H1 (cell line): Measurements from ENCODE around the gene KIF4A. TPM values are rescaled to one million over a fixed set of nuclear protein-coding genes. Genes with fewer than 3 reads are reported as not detected.

Experiments
- CTCF ChIA-PET: fragments of 300-600 bp; sonication (Branson Sonifier 250); formaldehyde crosslinking; loops from one replicate; lab custom pipeline; 2021; ENCODE audit not compliant: partially characterized antibody; lab: Charles Lee
- POLR2A ChIA-PET: fragments of 300-600 bp; sonication (Branson Sonifier 250); formaldehyde crosslinking; loops from one replicate; lab custom pipeline; 2021; ENCODE audit warnings: inconsistent platforms; ENCODE audit not compliant: partially characterized antibody; lab: Charles Lee
- DNase-seq, 2 experiments: peaks; one replicate each; pipeline versions ENCODE4 v3.0.0 to v3.0.0-alpha.2; 2010 to 2022; ENCODE audit warnings: low spot score in 2 of 2, low read depth in 1 of 2, mixed read lengths in 1 of 2
- FAIRE-seq: peaks from 2 replicates; lab custom pipeline; 2011; peaks lifted over from hg19 to GRCh38; lab: Jason Lieb, UNC
- H2AFZ ChIP-seq: 2 replicates; pipeline ENCODE4 v1.8.1; 2012; ENCODE audit warnings: low read length, inconsistent platforms
- H2AK5ac ChIP-seq: 2 replicates; pipeline ENCODE4 v1.6.1; 2013; ENCODE audit warnings: low read depth, low read length
- H2BK120ac ChIP-seq: replicated peaks from 2 replicates; pipeline ENCODE3; 2013; ENCODE audit warnings: low read depth, low read length, inconsistent platforms
- H2BK12ac ChIP-seq: 2 replicates; pipeline ENCODE4 v1.6.1; 2013; ENCODE audit warnings: low read depth, low read length
- H2BK15ac ChIP-seq: 2 replicates; pipeline ENCODE4 v1.6.1; 2013; ENCODE audit warnings: low read length
- H2BK20ac ChIP-seq: 2 replicates; pipeline ENCODE4 v1.6.1; 2013; ENCODE audit warnings: low read length
- H2BK5ac ChIP-seq: 2 replicates; pipeline ENCODE4 v1.6.1; 2013; ENCODE audit warnings: low read depth, low read length
- H3K14ac ChIP-seq: 2 replicates; pipeline ENCODE4 v1.6.1; 2013; ENCODE audit warnings: inconsistent platforms; ENCODE audit not compliant: insufficient read length
- H3K18ac ChIP-seq: 2 replicates; pipeline ENCODE4 v1.6.1; 2013; ENCODE audit warnings: low read length; ENCODE audit errors: extremely low read depth
- H3K23ac ChIP-seq: 2 replicates; pipeline ENCODE4 v1.6.1; 2013; ENCODE audit warnings: inconsistent platforms; ENCODE audit not compliant: insufficient read length
- H3K23me2 ChIP-seq: 2 replicates; pipeline ENCODE4 v1.6.1; 2013; ENCODE audit warnings: low read depth, low read length
- H3K27ac ChIP-seq: 2 replicates; pipeline ENCODE4 v1.6.1; 2011; ENCODE audit warnings: low read depth, low read length, inconsistent platforms
- H3K27me3 ChIP-seq, 4 experiments: replicated peaks in 1 of 4; 1 replicate in 1 of 4; 2 replicates in 3 of 4; pipeline versions ENCODE4 v1.6.1 to v1.8.1; 2011 to 2013; ENCODE audit warnings: low read length in 3 of 4, mild to moderate bottlenecking in 3 of 4, inconsistent platforms in 2 of 4, mixed read lengths in 2 of 4, moderate library complexity in 1 of 4; ENCODE audit not compliant: control insufficient read depth in 3 of 4, insufficient read depth in 3 of 4; ENCODE audit errors: extremely low read depth in 1 of 4
- H3K36me3 ChIP-seq, 4 experiments: 2 replicates each; pipeline versions ENCODE4 v1.6.1 to v1.8.1; 2011 to 2013; ENCODE audit warnings: mild to moderate bottlenecking in 4 of 4, low read length in 3 of 4, moderate library complexity in 2 of 4, control low read depth in 1 of 4, inconsistent platforms in 1 of 4; ENCODE audit not compliant: insufficient read depth in 4 of 4, control insufficient read depth in 2 of 4
- H3K4ac ChIP-seq: replicated peaks from 2 replicates; pipeline ENCODE3; 2013; ENCODE audit warnings: low read length, low read depth, mixed read lengths, inconsistent platforms; ENCODE audit not compliant: insufficient read length
- H3K4me1 ChIP-seq, 4 experiments: replicated peaks in 1 of 4; 1 replicate in 1 of 4; 2 replicates in 3 of 4; pipeline versions ENCODE4 v1.6.1 to v1.8.1; 2011 to 2013; ENCODE audit warnings: low read length in 3 of 4, inconsistent platforms in 2 of 4, mixed read lengths in 1 of 4; ENCODE audit not compliant: insufficient read depth in 4 of 4, control insufficient read depth in 3 of 4
- H3K4me2 ChIP-seq, 2 experiments: 2 replicates each; pipeline versions ENCODE4 v1.6.1 to v1.8.1; 2011 to 2013; ENCODE audit warnings: low read depth in 2 of 2, low read length in 2 of 2, control low read depth in 1 of 2, inconsistent platforms in 1 of 2, mild to moderate bottlenecking in 1 of 2; ENCODE audit not compliant: insufficient read depth in 1 of 2
- H3K4me3 ChIP-seq, 4 experiments: fragments of 200-600, 300-600 bp in 1 of 4; sonication (generic), shearing (Covaris generic), sonication (Bioruptor Twin) in 1 of 4; 2 replicates each; pipeline versions ENCODE4 v1.5.1 to v1.8.1; 2011 to 2016; ENCODE audit warnings: low read length in 4 of 4, low read depth in 3 of 4, control low read depth in 2 of 4, inconsistent platforms in 2 of 4, mild to moderate bottlenecking in 2 of 4, mixed read lengths in 1 of 4, moderate library complexity in 1 of 4; ENCODE audit not compliant: insufficient read depth in 2 of 4; ENCODE audit errors: extremely low read depth in 1 of 4
- H3K56ac ChIP-seq: replicated peaks from 2 replicates; pipeline ENCODE3; 2013; ENCODE audit warnings: low read depth, mild to moderate bottlenecking, mixed read lengths, low read length, inconsistent platforms; ENCODE audit not compliant: insufficient read length
- H3K79me1 ChIP-seq: 2 replicates; pipeline ENCODE4 v1.6.1; 2013; ENCODE audit warnings: low read depth, low read length, control low read depth
- H3K79me2 ChIP-seq, 2 experiments: 2 replicates each; pipeline versions ENCODE4 v1.6.1 to v1.8.1; 2012 to 2013; ENCODE audit warnings: low read length in 2 of 2, mild to moderate bottlenecking in 2 of 2, inconsistent platforms in 1 of 2; ENCODE audit not compliant: insufficient read depth in 2 of 2, control insufficient read depth in 1 of 2
- H3K9ac ChIP-seq, 4 experiments: replicated peaks in 1 of 4; 1 replicate in 1 of 4; 2 replicates in 3 of 4; pipeline versions ENCODE4 v1.6.1 to v1.8.1; 2011 to 2013; ENCODE audit warnings: low read depth in 3 of 4, low read length in 3 of 4, control low read depth in 2 of 4, mild to moderate bottlenecking in 2 of 4, moderate library complexity in 2 of 4, inconsistent platforms in 1 of 4; ENCODE audit errors: extremely low read depth in 1 of 4
- H3K9me3 ChIP-seq, 2 experiments: 2 replicates each; pipeline versions ENCODE4 v1.6.1 to v1.8.1; 2012 to 2013; ENCODE audit warnings: mild to moderate bottlenecking in 2 of 2, moderate library complexity in 2 of 2, control low read depth in 1 of 2, inconsistent platforms in 1 of 2, low read depth in 1 of 2, low read length in 1 of 2, mixed read lengths in 1 of 2; ENCODE audit not compliant: insufficient read depth in 2 of 2
- H4K20me1 ChIP-seq, 2 experiments: replicated peaks in 1 of 2; 2 replicates each; pipeline versions ENCODE3 to v1.8.1; 2011 to 2013; ENCODE audit warnings: inconsistent platforms in 2 of 2, low read length in 2 of 2, mild to moderate bottlenecking in 1 of 2; ENCODE audit not compliant: insufficient read depth in 2 of 2, control insufficient read depth in 1 of 2
- H4K5ac ChIP-seq: 2 replicates; pipeline ENCODE4 v1.6.1; 2013; ENCODE audit warnings: low read length, low read depth, mixed read lengths, inconsistent platforms; ENCODE audit not compliant: insufficient read length
- H4K8ac ChIP-seq: 2 replicates; pipeline ENCODE4 v1.8.0; 2013; ENCODE audit warnings: mild to moderate bottlenecking, moderate library complexity, low read length, inconsistent platforms; ENCODE audit not compliant: insufficient read depth; ENCODE audit errors: extremely low read depth
- H4K91ac ChIP-seq: replicated peaks from 2 replicates; pipeline ENCODE3; 2013; ENCODE audit warnings: low read length, mixed read lengths, inconsistent platforms; ENCODE audit not compliant: insufficient read length
- CHD2 ChIP-seq: IDR thresholded peaks from 2 replicates; pipeline ENCODE4 v1.6.1; 2012; ENCODE audit warnings: low read length, improper control_type of control experiment
- CREB1 ChIP-seq: IDR thresholded peaks from 2 replicates; pipeline ENCODE4 v1.6.1; 2012; ENCODE audit warnings: inconsistent platforms
- E2F6 ChIP-seq: IDR thresholded peaks from 2 replicates; pipeline ENCODE4 v1.6.1; 2012; ENCODE audit warnings: inconsistent platforms
- MAFK ChIP-seq: IDR thresholded peaks from 2 replicates; pipeline ENCODE4 v1.6.1; 2012; ENCODE audit warnings: low read depth, mild to moderate bottlenecking, improper control_type of control experiment, low read length
- POLR2A ChIP-seq, 2 experiments: IDR thresholded peaks; 1 replicate in 1 of 2; 2 replicates in 1 of 2; pipeline ENCODE4 v1.6.1; 2011; ENCODE audit warnings: low read depth in 2 of 2, low read length in 2 of 2, mild to moderate bottlenecking in 2 of 2; ENCODE audit errors: control extremely low read depth in 1 of 2
- POLR2AphosphoS5 ChIP-seq: IDR thresholded peaks from 2 replicates; pipeline ENCODE4 v1.6.1; 2011; ENCODE audit warnings: low read depth, low read length
- SIRT6 ChIP-seq: IDR thresholded peaks from one replicate; pipeline ENCODE4 v1.7.1; 2012; ENCODE audit warnings: low read length, inconsistent platforms
- SRF ChIP-seq: IDR thresholded peaks from 2 replicates; pipeline ENCODE4 v1.6.1; 2011; ENCODE audit warnings: mild to moderate bottlenecking, low read depth, low read length, moderate library complexity
- WGBS, 2 experiments: shearing (Covaris generic) in 1 of 2; methylation state at CpG; one replicate each; pipeline versions ENCODE4 v1.1.6 to v1.1.7; 2013 to 2015; ENCODE audit warnings: low lambda C conversion rate in 2 of 2, mixed read lengths in 2 of 2, inconsistent platforms in 1 of 2, low coverage in 1 of 2, missing lambda C conversion rate in 1 of 2; ENCODE audit not compliant: insufficient replicate concordance in 2 of 2, insufficient coverage in 1 of 2, insufficient read length in 1 of 2; ENCODE audit errors: extremely low coverage in 1 of 2, missing lambda C conversion rate in 1 of 2; 5-methylcytosine and 5-hydroxymethylcytosine counted together
- polyA plus RNA-seq, 7 experiments: library from polyadenylated mRNA; depleted of rRNA in 3 of 7; stranded (reverse) in 5 of 7; unstranded in 2 of 7; fragments of >200 nt in 5 of 7; fragments of 200-250 nt in 2 of 7; gene quantifications; 1 replicate in 5 of 7; 2 replicates in 1 of 7; 4 replicates in 1 of 7; pipeline versions ENCODE4 v1.2.1 to v1.2.3, GENCODE V29; 2011 to 2013; ENCODE audit warnings: missing spikeins in 2 of 7, mixed read lengths in 2 of 7
- total RNA-seq: library from RNA; stranded (reverse); fragmentation: NEBNext Ultra II Directional; extraction: Animal tissue kit (Norgen Biotek cat#: 25700); gene quantifications from 2 replicates; pipeline ENCODE4 v1.2.1, GENCODE V29; 2021

KIF4A gene
- total and polyA plus RNA-seq, 2 of the 8 experiments (the other 6 are each of a cell fraction or from before 2014, with no cell fraction given): 10.9 to 35.7 TPM

DNA sequence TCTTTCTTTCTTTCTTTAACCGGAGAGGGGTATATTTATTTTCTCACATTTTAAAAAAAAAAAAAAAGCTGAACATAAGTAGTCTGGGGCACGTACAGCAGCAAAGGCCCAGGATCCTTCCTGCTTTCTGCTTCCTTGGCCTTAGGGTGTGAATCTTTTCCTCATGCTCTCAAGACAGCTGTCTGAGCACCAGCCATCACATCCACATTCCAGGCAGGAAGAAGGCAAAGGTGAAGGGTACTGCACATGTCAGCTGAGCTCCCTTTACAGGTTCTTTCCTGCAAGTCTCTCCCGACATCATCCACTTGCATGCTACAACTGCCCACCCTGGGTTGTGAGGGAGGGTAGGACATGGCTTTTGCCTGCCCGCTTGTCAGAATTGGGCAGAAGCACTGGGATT lies 69.6 kb downstream of the KIF4A start:
- no peak overlapping the region for H3K18ac ChIP-seq
- CTCF ChIA-PET: interaction anchor here (0.8 kb wide), 1 partner anchor 16 kb away, joined by 3 read pairs; no protein-coding TSS in a partner anchor
- H3K23me2 ChIP-seq: no peaks in the 10 kb centered on the region
- no peak overlapping the region for H3K4me2 ChIP-seq
- TF ChIP-seq E2F6 (no peak), SIRT6 (no peak), POLR2AphosphoS5 (no peak), CHD2 (no peak), CREB1 (no peak), POLR2A (IDR thresholded peaks at IDR 0.05; ENCODE audit: control extremely low read depth in 1 of 2, low read depth in 2 of 2, low read length in 2 of 2) (no peak), SRF (no peak), MAFK (no peak)
- H3K36me3 ChIP-seq: peaks cover 0 to 14% (median 1%) of the 10 kb centered on the region in 4 experiments; a peak in 3 of 8 replicates
- no peak for FAIRE-seq
- no peak overlapping the region for H2AK5ac ChIP-seq
- H2BK120ac ChIP-seq: no peak overlapping the region
- H3K27ac ChIP-seq: no peak overlapping the region
- no peaks in the 10 kb centered on the region for H4K20me1 ChIP-seq
- no peak overlapping the region for H2AFZ ChIP-seq
- no peak overlapping the region for H2BK20ac ChIP-seq
- H2BK12ac ChIP-seq: no peak overlapping the region
- H4K5ac ChIP-seq: no peak overlapping the region
- no peak overlapping the region for H3K4me3 ChIP-seq
- no peak overlapping the region for H3K4ac ChIP-seq
- H3K4me1 ChIP-seq: no peaks in the 10 kb centered on the region
- no peaks in the 10 kb centered on the region for H3K9me3 ChIP-seq
- WGBS, 2 experiments: 100% methylated on average over 3 of the region's 4 CpGs; no CpG with 5 or more reads in 1 of the 2 experiments
- H2BK15ac ChIP-seq: no peak overlapping the region
- no peak overlapping the region for H2BK5ac ChIP-seq
- no peaks in the 10 kb centered on the region for H3K27me3 ChIP-seq
- no peak for DNase-seq
- no peak overlapping the region for H3K14ac ChIP-seq
- no peak overlapping the region for H3K56ac ChIP-seq
- no peak overlapping the region for H4K91ac ChIP-seq
- no peaks in the 10 kb centered on the region for H3K79me1 ChIP-seq
- H3K79me2 ChIP-seq: no peaks in the 10 kb centered on the region
- no peak overlapping the region for H3K23ac ChIP-seq
- H4K8ac ChIP-seq: no peak overlapping the region
- H3K9ac ChIP-seq: no peak overlapping the region
- POLR2A ChIA-PET: no interaction called here
